ENCODE measurements around the gene MYL1.

Gene MYL1

DNA sequence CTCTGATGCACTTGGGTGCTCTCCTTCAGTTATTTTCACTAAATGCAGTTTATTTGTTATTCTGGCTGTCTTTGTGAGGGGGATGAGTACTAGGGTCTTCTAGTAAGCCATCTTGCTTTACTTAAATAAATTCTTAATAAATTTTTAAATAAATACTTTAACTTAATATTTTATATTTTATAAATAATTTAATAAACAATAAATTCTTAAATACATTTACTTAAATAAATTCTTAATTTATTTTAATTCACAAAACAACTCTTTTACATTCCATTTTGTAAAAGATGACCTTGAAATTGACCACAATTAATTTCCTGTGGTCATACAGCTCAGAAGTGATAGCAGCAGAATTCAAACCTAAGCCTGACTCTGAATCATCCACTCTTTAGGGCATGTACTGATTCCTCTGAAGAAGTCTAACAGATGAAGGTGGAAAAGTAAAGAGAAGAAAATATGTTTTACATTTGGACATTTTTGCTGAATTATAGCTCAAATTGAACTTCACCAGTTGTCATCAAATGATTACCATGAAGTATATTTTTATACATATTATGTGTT is 28.8 kb downstream of the MYL1 start:
- no peak for DNase-seq (ENCODE audit: low read depth, low spot score)
- TF ChIP-seq EZH2 (IDR thresholded peaks at IDR 0.05), result no peak
- no peak for TF ChIP-seq FOXP2 (optimal IDR thresholded peaks at IDR 0.05; ENCODE audit: control extremely low read depth, extremely low read length, insufficient read depth)
- no peak for TF ChIP-seq POLR2AphosphoS5 (IDR thresholded peaks at IDR 0.05; ENCODE audit: borderline replicate concordance, low read depth, low read length)
- H3K36me3 ChIP-seq (ENCODE audit: insufficient read depth, low read length), result no peaks in the 10 kb centered on the region
- H3K27ac ChIP-seq, result no peak overlapping the region
- no peaks in the 10 kb centered on the region for H3K9me3 ChIP-seq (ENCODE audit: low read depth, low read length)
- H3K9ac ChIP-seq (ENCODE audit: insufficient read length), result no peak overlapping the region
- no peak overlapping the region for H3K4me3 ChIP-seq

GRCh38 chr2:210277133-210277532 is 37.8 kb downstream of the MYL1 start:
- TF ChIP-seq EZH2 (IDR thresholded peaks at IDR 0.05) (no peak), POLR2AphosphoS5 (IDR thresholded peaks at IDR 0.05; ENCODE audit: borderline replicate concordance, low read depth, low read length) (no peak), FOXP2 (optimal IDR thresholded peaks at IDR 0.05; ENCODE audit: control extremely low read depth, extremely low read length, insufficient read depth) (no peak)
- DNase-seq (ENCODE audit: low read depth, low spot score), result no peak
- Histone ChIP-seq H3K36me3 (ENCODE audit: insufficient read depth, low read length) (no peaks in the 10 kb centered on the region), H3K9ac (ENCODE audit: insufficient read length) (no peak overlapping the region), H3K4me3 (no peak overlapping the region), H3K9me3 (ENCODE audit: low read depth, low read length) (no peaks in the 10 kb centered on the region), H3K27ac (no peak overlapping the region)

GRCh38 chr2:210271300-210271699 is 43.7 kb downstream of the MYL1 start:
- Histone ChIP-seq H3K9ac (ENCODE audit: insufficient read length) (no peak overlapping the region), H3K9me3 (ENCODE audit: low read depth, low read length) (no peaks in the 10 kb centered on the region), H3K4me3 (no peak overlapping the region), H3K36me3 (ENCODE audit: insufficient read depth, low read length) (no peaks in the 10 kb centered on the region), H3K27ac (no peak overlapping the region)
- DNase-seq (ENCODE audit: low read depth, low spot score), result no peak
- TF ChIP-seq POLR2AphosphoS5 (IDR thresholded peaks at IDR 0.05; ENCODE audit: borderline replicate concordance, low read depth, low read length) (no peak), EZH2 (IDR thresholded peaks at IDR 0.05) (no peak), FOXP2 (optimal IDR thresholded peaks at IDR 0.05; ENCODE audit: control extremely low read depth, extremely low read length, insufficient read depth) (no peak)

DNA sequence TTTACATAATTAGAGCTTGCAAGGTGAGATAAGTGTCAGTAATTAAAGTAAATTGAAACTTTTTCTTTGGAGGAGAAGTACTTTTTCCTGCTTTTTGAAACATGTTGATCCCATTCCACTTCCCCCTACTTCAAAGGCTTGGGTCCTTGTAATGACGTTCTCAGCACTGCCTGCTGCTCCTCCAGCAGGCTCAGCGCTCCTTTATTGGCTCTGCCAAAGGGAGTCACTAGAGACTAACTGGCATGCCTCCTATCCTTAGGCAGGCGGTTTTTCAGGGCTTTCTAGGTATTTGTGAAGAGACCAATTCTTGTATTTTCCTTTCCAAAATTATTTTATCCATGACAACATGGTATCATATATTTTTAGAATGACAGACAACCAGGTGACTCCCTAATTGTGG is 45.8 kb downstream of the MYL1 start:
- DNase-seq (ENCODE audit: low read depth, low spot score), result no peak
- TF ChIP-seq EZH2 (IDR thresholded peaks at IDR 0.05) (no peak), FOXP2 (optimal IDR thresholded peaks at IDR 0.05; ENCODE audit: control extremely low read depth, extremely low read length, insufficient read depth) (no peak), POLR2AphosphoS5 (IDR thresholded peaks at IDR 0.05; ENCODE audit: borderline replicate concordance, low read depth, low read length) (no peak)
- Histone ChIP-seq H3K4me3 (no peak overlapping the region), H3K36me3 (ENCODE audit: insufficient read depth, low read length) (no peaks in the 10 kb centered on the region), H3K9me3 (ENCODE audit: low read depth, low read length) (no peaks in the 10 kb centered on the region), H3K27ac (no peak overlapping the region), H3K9ac (ENCODE audit: insufficient read length) (no peak overlapping the region)

DNA sequence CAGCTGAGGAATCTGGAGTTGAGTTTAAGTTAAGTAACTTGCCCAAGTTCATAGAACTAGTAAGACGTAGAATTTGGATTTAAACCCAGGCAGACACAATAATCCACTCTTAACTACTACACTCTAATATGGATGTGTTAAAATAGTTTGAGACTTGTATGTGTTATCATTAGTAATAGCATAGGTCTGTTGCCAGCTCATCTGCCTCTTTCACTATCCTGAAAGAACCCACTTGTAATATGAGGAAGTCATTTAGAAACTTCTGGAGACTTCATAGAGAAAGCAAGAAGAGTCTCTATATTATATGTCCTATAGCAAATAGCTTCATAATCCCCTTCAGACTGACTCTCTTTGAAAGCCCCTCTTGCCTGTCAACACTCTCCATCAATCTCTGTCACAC is 46.7 kb downstream of the MYL1 start:
- TF ChIP-seq POLR2AphosphoS5 (IDR thresholded peaks at IDR 0.05; ENCODE audit: borderline replicate concordance, low read depth, low read length) (no peak), EZH2 (IDR thresholded peaks at IDR 0.05) (no peak), FOXP2 (optimal IDR thresholded peaks at IDR 0.05; ENCODE audit: control extremely low read depth, extremely low read length, insufficient read depth) (no peak)
- H3K36me3 ChIP-seq (ENCODE audit: insufficient read depth, low read length), result no peaks in the 10 kb centered on the region
- no peak overlapping the region for H3K9ac ChIP-seq (ENCODE audit: insufficient read length)
- H3K27ac ChIP-seq, result no peak overlapping the region
- H3K4me3 ChIP-seq, result no peak overlapping the region
- no peak for DNase-seq (ENCODE audit: low read depth, low spot score)
- no peaks in the 10 kb centered on the region for H3K9me3 ChIP-seq (ENCODE audit: low read depth, low read length)

- DNase-seq (ENCODE audit: low read depth, low spot score), result no peak
- H3K9me3 ChIP-seq (ENCODE audit: low read depth, low read length), result no peaks in the 10 kb centered on the region
- H3K9ac ChIP-seq (ENCODE audit: insufficient read length), result no peak overlapping the region
- H3K4me3 ChIP-seq, result no peak overlapping the region
- TF ChIP-seq POLR2AphosphoS5 (IDR thresholded peaks at IDR 0.05; ENCODE audit: borderline replicate concordance, low read depth, low read length), result no peak
- TF ChIP-seq FOXP2 (optimal IDR thresholded peaks at IDR 0.05; ENCODE audit: control extremely low read depth, extremely low read length, insufficient read depth), result no peak
- no peak for TF ChIP-seq EZH2 (IDR thresholded peaks at IDR 0.05)
- H3K36me3 ChIP-seq (ENCODE audit: insufficient read depth, low read length), result no peaks in the 10 kb centered on the region
- no peak overlapping the region for H3K27ac ChIP-seq
These were observed 47.3 kb downstream of the MYL1 start for GRCh38 chr2:210267698-210268097.

DNA sequence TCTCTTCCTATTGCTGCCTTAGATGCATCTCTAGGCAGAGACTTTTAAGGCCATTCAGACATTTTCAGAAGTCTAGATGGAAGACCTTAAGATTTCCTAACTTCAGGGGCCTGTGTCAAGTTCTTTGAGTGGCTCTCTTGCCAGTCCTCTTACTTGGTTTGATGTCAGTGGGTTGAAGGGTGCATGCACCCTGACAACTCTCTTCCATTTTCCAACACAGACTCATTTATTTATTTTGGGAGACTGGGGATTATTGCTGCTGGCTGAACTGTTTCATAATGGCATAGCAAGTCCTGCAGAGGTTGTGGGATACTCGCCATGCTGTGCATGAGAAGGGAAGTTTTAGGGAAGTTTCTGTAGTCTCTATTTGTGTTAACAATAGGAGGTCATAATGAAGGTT is 50.7 kb downstream of the MYL1 start:
- TF ChIP-seq EZH2 (IDR thresholded peaks at IDR 0.05) (no peak), FOXP2 (optimal IDR thresholded peaks at IDR 0.05; ENCODE audit: control extremely low read depth, extremely low read length, insufficient read depth) (no peak), POLR2AphosphoS5 (IDR thresholded peaks at IDR 0.05; ENCODE audit: borderline replicate concordance, low read depth, low read length) (no peak)
- Histone ChIP-seq H3K9me3 (ENCODE audit: low read depth, low read length) (no peaks in the 10 kb centered on the region), H3K4me3 (no peak overlapping the region), H3K9ac (ENCODE audit: insufficient read length) (no peak overlapping the region), H3K27ac (no peak overlapping the region), H3K36me3 (ENCODE audit: insufficient read depth, low read length) (no peaks in the 10 kb centered on the region)
- DNase-seq (ENCODE audit: low read depth, low spot score), result no peak

GRCh38 chr2:210263841-210264240 is 51.1 kb downstream of the MYL1 start:
- TF ChIP-seq POLR2AphosphoS5 (IDR thresholded peaks at IDR 0.05; ENCODE audit: borderline replicate concordance, low read depth, low read length) (no peak), EZH2 (IDR thresholded peaks at IDR 0.05) (no peak), FOXP2 (optimal IDR thresholded peaks at IDR 0.05; ENCODE audit: control extremely low read depth, extremely low read length, insufficient read depth) (no peak)
- DNase-seq (ENCODE audit: low read depth, low spot score), result no peak
- no peaks in the 10 kb centered on the region for H3K9me3 ChIP-seq (ENCODE audit: low read depth, low read length)
- no peak overlapping the region for H3K4me3 ChIP-seq
- no peak overlapping the region for H3K27ac ChIP-seq
- no peaks in the 10 kb centered on the region for H3K36me3 ChIP-seq (ENCODE audit: insufficient read depth, low read length)
- no peak overlapping the region for H3K9ac ChIP-seq (ENCODE audit: insufficient read length)

DNA sequence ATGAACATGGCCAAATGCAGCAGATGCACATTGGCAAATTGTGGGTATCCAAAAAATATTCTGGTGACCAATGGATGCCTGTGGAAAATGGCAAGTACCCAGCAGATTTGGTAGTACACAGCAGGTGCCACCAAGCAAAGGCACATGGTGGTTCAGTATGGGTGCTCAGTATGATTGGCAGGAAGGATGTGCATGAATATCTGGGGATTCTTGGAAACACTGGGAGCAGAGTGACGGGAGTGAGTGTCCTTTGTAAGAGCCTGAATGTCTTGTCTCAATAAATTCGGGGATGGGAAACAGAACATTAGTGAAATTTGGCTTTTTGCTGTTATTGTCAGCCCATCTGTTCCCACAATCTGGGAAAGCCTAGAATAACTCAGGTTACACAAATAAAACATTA is 52.9 kb downstream of the MYL1 start:
- Histone ChIP-seq H3K9me3 (ENCODE audit: low read depth, low read length) (no peaks in the 10 kb centered on the region), H3K27ac (no peak overlapping the region)
- TF ChIP-seq EZH2 (IDR thresholded peaks at IDR 0.05), result no peak
- TF ChIP-seq POLR2AphosphoS5 (IDR thresholded peaks at IDR 0.05; ENCODE audit: borderline replicate concordance, low read depth, low read length), result no peak
- TF ChIP-seq FOXP2 (optimal IDR thresholded peaks at IDR 0.05; ENCODE audit: control extremely low read depth, extremely low read length, insufficient read depth), result no peak

More for the DNA sequence above, 52.9 kb downstream of the MYL1 start:
- DNase-seq (ENCODE audit: low read depth, low spot score), result no peak
- no peaks in the 10 kb centered on the region for H3K36me3 ChIP-seq (ENCODE audit: insufficient read depth, low read length)
- H3K9ac ChIP-seq (ENCODE audit: insufficient read length), result no peak overlapping the region
- H3K4me3 ChIP-seq, result no peak overlapping the region
